A673 (cell line): Measurements from ENCODE around the gene GAREM1. TPM values are rescaled to one million over a fixed set of nuclear protein-coding genes. Genes with fewer than 3 reads are reported as not detected.

Experiments
- BruUV-seq: library from RNA; stranded (reverse); fragments of 400-500 nt; replicated peaks from 2 replicates; lab custom pipeline; 2021; lab: Mats Ljungman, UMichigan
- CTCF ChIA-PET: fragments of 300-600 bp; sonication (Branson Sonifier 250); formaldehyde crosslinking; loops from one replicate; lab custom pipeline; 2022; ENCODE audit warnings: antibody characterized with exemption; lab: Charles Lee
- POLR2A ChIA-PET: fragments of 300-600 bp; sonication (Branson Sonifier 250); formaldehyde crosslinking; loops from one replicate; lab custom pipeline; 2022; ENCODE audit warnings: antibody characterized with exemption; ENCODE audit not compliant: low non-redundant PET; lab: Charles Lee
- DNase-seq: peaks from one replicate; pipeline ENCODE4 v3.0.0-alpha.2; 2015; ENCODE audit warnings: low spot score
- H3K27ac ChIP-seq: fragments of 200-600 bp; sonication (generic); 2 replicates; pipeline ENCODE4 v1.5.1; 2016; ENCODE audit warnings: mixed run types, low read depth, mild to moderate bottlenecking, mixed read lengths, antibody characterized with exemption, low read length; ENCODE audit not compliant: poor library complexity, severe bottlenecking
- H3K27me3 ChIP-seq: fragments of 200-600 bp; sonication (generic); replicated peaks from 2 replicates; pipeline ENCODE4 v1.6.1; 2017; ENCODE audit warnings: mixed run types, low read depth, mild to moderate bottlenecking, mixed read lengths, antibody characterized with exemption, low read length; ENCODE audit not compliant: insufficient read depth, poor library complexity
- H3K36me3 ChIP-seq: fragments of 200-600 bp; sonication (generic); 2 replicates; pipeline ENCODE4 v1.6.1; 2016; ENCODE audit warnings: mixed run types, mild to moderate bottlenecking, mixed read lengths, antibody characterized with exemption, low read length; ENCODE audit not compliant: insufficient read depth, poor library complexity, severe bottlenecking
- H3K4me1 ChIP-seq: fragments of 200-600 bp; sonication (generic); 2 replicates; pipeline ENCODE4 v1.6.1; 2017; ENCODE audit warnings: mixed run types, mild to moderate bottlenecking, mixed read lengths, antibody characterized with exemption, low read length; ENCODE audit not compliant: insufficient read depth, poor library complexity, severe bottlenecking
- H3K4me3 ChIP-seq: fragments of 200-600 bp; sonication (generic); 2 replicates; pipeline ENCODE4 v1.5.1; 2016; ENCODE audit warnings: low read depth, mixed run types, mild to moderate bottlenecking, mixed read lengths, low read length; ENCODE audit not compliant: poor library complexity, severe bottlenecking
- H3K9me3 ChIP-seq: fragments of 200-600 bp; sonication (generic); 2 replicates; pipeline ENCODE4 v1.6.1; 2016; ENCODE audit warnings: mixed run types, low read depth, mild to moderate bottlenecking, mixed read lengths, antibody characterized with exemption, low read length; ENCODE audit not compliant: poor library complexity, severe bottlenecking
- CTCF ChIP-seq: fragments of 300-800, 200-600 bp; sonication (generic); conservative IDR thresholded peaks from 2 replicates; pipeline ENCODE4 v1.5.1; 2017; ENCODE audit warnings: low read depth, mild to moderate bottlenecking, antibody characterized with exemption, low read length, moderate library complexity, mixed read lengths
- EZH2 ChIP-seq: fragments of 200-600 bp; sonication (generic); IDR thresholded peaks from 2 replicates; pipeline ENCODE4 v1.6.1; 2017; ENCODE audit warnings: borderline replicate concordance, low read depth, mild to moderate bottlenecking, mixed read lengths, antibody characterized with exemption, low read length; ENCODE audit not compliant: poor library complexity, severe bottlenecking
- intact Hi-C: fragments of 100-400 bp; cut with micrococcal nuclease; formaldehyde crosslinking; loops from one replicate; pipeline ENCODE4 v1.10.0; 2022; ENCODE audit not compliant: unreplicated experiment
- total RNA-seq: library from RNA; stranded (reverse); gene quantifications from 2 replicates; pipeline ENCODE4 v1.2.3, GENCODE V29; 2021

Gene GAREM1
- total RNA-seq, 1 experiment from 2014 or later, result 8.4 TPM

GRCh38 chr18:32249147-32249929 lies 221.3 kb downstream of the GAREM1 start:
- Histone ChIP-seq H3K4me3 (no peak overlapping the region), H3K4me1 (no peaks in the 10 kb centered on the region), H3K36me3 (no peaks in the 10 kb centered on the region), H3K27ac (no peak overlapping the region), H3K27me3 (no peaks in the 10 kb centered on the region), H3K9me3 (no peaks in the 10 kb centered on the region)
- no peak for DNase-seq
- ChIA-PET CTCF (interaction anchor here (0.5 kb wide), 1 partner anchor 293 kb away, joined by 6 read pairs; no protein-coding TSS in a partner anchor), POLR2A (no interaction called here)
- no TSS peak for BruUV-seq
- TF ChIP-seq EZH2 (no peak), CTCF (no peak)
- intact Hi-C loops, result no loop called here

GRCh38 chr18:32244881-32245280 lies 225.8 kb downstream of the GAREM1 start:
- no peak for DNase-seq
- Histone ChIP-seq H3K27me3 (no peaks in the 10 kb centered on the region), H3K4me3 (no peak overlapping the region), H3K27ac (no peak overlapping the region), H3K36me3 (no peaks in the 10 kb centered on the region), H3K4me1 (no peaks in the 10 kb centered on the region), H3K9me3 (no peaks in the 10 kb centered on the region)
- CTCF ChIA-PET, result no interaction called here
- no peak for TF ChIP-seq EZH2
- no peak for TF ChIP-seq CTCF
- intact Hi-C loops, result no loop called here
- POLR2A ChIA-PET, result no interaction called here
- BruUV-seq, result no TSS peak

- H3K4me1 ChIP-seq, result no peaks in the 10 kb centered on the region
- no peaks in the 10 kb centered on the region for H3K27me3 ChIP-seq
- intact Hi-C loops, result no loop called here
- no TSS peak for BruUV-seq
- CTCF ChIA-PET, result no interaction called here
- TF ChIP-seq EZH2, result no peak
- TF ChIP-seq CTCF, result no peak
- H3K9me3 ChIP-seq, result no peaks in the 10 kb centered on the region
- POLR2A ChIA-PET, result no interaction called here
- DNase-seq, result no peak
- H3K4me3 ChIP-seq, result no peak overlapping the region
- no peaks in the 10 kb centered on the region for H3K36me3 ChIP-seq
- H3K27ac ChIP-seq, result no peak overlapping the region
Observed at GRCh38 chr18:32243358-32243757, 227.3 kb downstream of the GAREM1 start.
